Activated T-cell treated with anti-CD3 and anti-CD28 coated beads, Interleukin-2, amount 50 U/mL, for 72 hours (primary cell): ENCODE data around the gene CST11. TPM values are rescaled to one million over a fixed set of nuclear protein-coding genes. Genes with fewer than 3 reads are reported as not detected.

ENCODE experiments used
- ATAC-seq, 2 donors: fragments of 150-1000 bp; cut with Tn5 transposase; replicated peaks in 1 of 2; 2 replicates each; pipeline ENCODE4 v1.10.0; 2021; ENCODE audit warnings: moderate library complexity in 2 of 2, mild to moderate bottlenecking in 1 of 2
- DNase-seq, 2 donors: peaks; one replicate each; pipeline ENCODE4 v3.0.0; 2021 to 2022; ENCODE audit warnings: mixed read lengths in 1 of 2
- H3K27ac Mint-ChIP-seq: one replicate; pipeline ENCODE4 v1.8.0; 2022; ENCODE audit warnings: mild to moderate bottlenecking, moderate library complexity, mixed read lengths
- H3K27me3 Mint-ChIP-seq: one replicate; pipeline ENCODE4 v1.8.0; 2022; ENCODE audit warnings: low read depth, mixed read lengths
- H3K36me3 Mint-ChIP-seq, 2 donors: one replicate each; pipeline ENCODE4 v1.8.0; 2022; ENCODE audit warnings: mixed read lengths in 2 of 2, mild to moderate bottlenecking in 1 of 2; ENCODE audit not compliant: insufficient read depth in 2 of 2
- H3K4me1 Mint-ChIP-seq: one replicate; pipeline ENCODE4 v1.8.0; 2022; ENCODE audit warnings: low read depth, mixed read lengths
- H3K4me3 Mint-ChIP-seq, 2 donors: one replicate each; pipeline ENCODE4 v1.8.0; 2022; ENCODE audit warnings: mild to moderate bottlenecking in 2 of 2, mixed read lengths in 2 of 2, moderate library complexity in 2 of 2
- H3K9me3 Mint-ChIP-seq, 2 donors: one replicate each; pipeline ENCODE4 v1.8.0; 2022; ENCODE audit warnings: mixed read lengths in 2 of 2
- total RNA-seq, 2 donors: library from RNA; stranded (reverse); gene quantifications; one replicate each; pipeline ENCODE4 v1.2.3, GENCODE V29; 2022

CST11 gene
- total RNA-seq, 2 donors from 2014 or later, result not detected

GRCh38 chr20:23434521-23435313 lies 18.0 kb downstream of the CST11 start:
- no peaks in the 10 kb centered on the region for H3K9me3 Mint-ChIP-seq
- no peaks in the 10 kb centered on the region for H3K4me1 Mint-ChIP-seq
- ATAC-seq, result no peak
- no peak for DNase-seq
- no peak overlapping the region for H3K4me3 Mint-ChIP-seq
- H3K36me3 Mint-ChIP-seq, result no peaks in the 10 kb centered on the region
- no peak overlapping the region for H3K27ac Mint-ChIP-seq
- peaks cover 4% of the 10 kb centered on the region for H3K27me3 Mint-ChIP-seq

- ATAC-seq (no peak), DNase-seq (no peak)
- Mint-ChIP-seq H3K4me1 (no peaks in the 10 kb centered on the region), H3K4me3 (no peak overlapping the region), H3K27ac (no peak overlapping the region), H3K9me3 (no peaks in the 10 kb centered on the region), H3K27me3 (peaks cover 4% of the 10 kb centered on the region), H3K36me3 (no peaks in the 10 kb centered on the region)
Observed at GRCh38 chr20:23433628-23434027, 19.0 kb downstream of the CST11 start.

GRCh38 chr20:23425129-23425528 lies 27.5 kb downstream of the CST11 start:
- no peak overlapping the region for H3K4me3 Mint-ChIP-seq
- ATAC-seq, result no peak
- no peak for DNase-seq
- no peaks in the 10 kb centered on the region for H3K27me3 Mint-ChIP-seq
- no peaks in the 10 kb centered on the region for H3K36me3 Mint-ChIP-seq
- no peak overlapping the region for H3K27ac Mint-ChIP-seq
- peaks cover 7% of the 10 kb centered on the region for H3K4me1 Mint-ChIP-seq
- no peaks in the 10 kb centered on the region for H3K9me3 Mint-ChIP-seq

GRCh38 chr20:23420943-23421931 lies 31.4 kb downstream of the CST11 start, which contains the start of gene NAPB:
Gene NAPB, minus strand, starts transcription at chr20:23421488. Its CDS starts 86 bp downstream, at chr20:23421402.
- Mint-ChIP-seq H3K4me3 (peak within 1 kb of the TSS; percentile 89 to 99), H3K27me3 (no peaks in the 10 kb centered on the region), H3K27ac (peak within 1 kb of the TSS; percentile 33), H3K4me1 (peaks cover 41% of the 10 kb centered on the region), H3K9me3 (no peaks in the 10 kb centered on the region), H3K36me3 (peaks cover 0 to 3% of the 10 kb centered on the region in 2 donors)
- ATAC-seq, result peak; percentile 98
- DNase-seq, result peak; percentile 94 to 95

- peak overlapping the region; percentile 98 for H3K27ac Mint-ChIP-seq
- H3K4me1 Mint-ChIP-seq, result peaks cover 49% of the 10 kb centered on the region
- H3K9me3 Mint-ChIP-seq, result no peaks in the 10 kb centered on the region
- ATAC-seq (peak; percentile 28 to 50), DNase-seq (peak; percentile 55 to 58)
- H3K36me3 Mint-ChIP-seq, result peaks cover 0 to 3% of the 10 kb centered on the region in 2 donors
- no peaks in the 10 kb centered on the region for H3K27me3 Mint-ChIP-seq
- H3K4me3 Mint-ChIP-seq, result peak overlapping the region; percentile 89 to 99
Observed at GRCh38 chr20:23419995-23420901, 32.4 kb downstream of the CST11 start.

GRCh38 chr20:23419657-23419994 lies 33.0 kb downstream of the CST11 start:
- H3K4me1 Mint-ChIP-seq, result peaks cover 49% of the 10 kb centered on the region
- H3K9me3 Mint-ChIP-seq, result no peaks in the 10 kb centered on the region
- DNase-seq (no peak), ATAC-seq (no peak)
- H3K27me3 Mint-ChIP-seq, result no peaks in the 10 kb centered on the region
- H3K27ac Mint-ChIP-seq, result peak overlapping the region; percentile 98
- H3K4me3 Mint-ChIP-seq, result peak overlapping the region; percentile 89 to 99
- peaks cover 0 to 3% of the 10 kb centered on the region in 2 donors for H3K36me3 Mint-ChIP-seq

- H3K4me1 Mint-ChIP-seq, result peaks cover 57% of the 10 kb centered on the region
Observed at GRCh38 chr20:23417861-23418260, 34.8 kb downstream of the CST11 start.

GRCh38 chr20:23415959-23416583 lies 36.6 kb downstream of the CST11 start:
- Mint-ChIP-seq H3K4me3 (no peak overlapping the region), H3K9me3 (no peaks in the 10 kb centered on the region), H3K4me1 (peaks cover 58% of the 10 kb centered on the region), H3K36me3 (peaks cover 0 to 4% of the 10 kb centered on the region in 2 donors), H3K27ac (no peak overlapping the region), H3K27me3 (no peaks in the 10 kb centered on the region)
- DNase-seq, result no peak
- no peak for ATAC-seq

More at GRCh38 chr20:23417861-23418260, 34.8 kb downstream of the CST11 start:
- DNase-seq (no peak), ATAC-seq (no peak)
- no peaks in the 10 kb centered on the region for H3K27me3 Mint-ChIP-seq
- H3K36me3 Mint-ChIP-seq, result peaks cover 0 to 3% of the 10 kb centered on the region in 2 donors
- H3K9me3 Mint-ChIP-seq, result no peaks in the 10 kb centered on the region
- no peak overlapping the region for H3K4me3 Mint-ChIP-seq
- H3K27ac Mint-ChIP-seq, result no peak overlapping the region

- H3K4me3 Mint-ChIP-seq, result no peak overlapping the region
- H3K36me3 Mint-ChIP-seq, result peaks cover 0 to 4% of the 10 kb centered on the region in 2 donors
- no peak overlapping the region for H3K27ac Mint-ChIP-seq
- ATAC-seq, result no peak
- peaks cover 58% of the 10 kb centered on the region for H3K4me1 Mint-ChIP-seq
- DNase-seq, result no peak
- H3K27me3 Mint-ChIP-seq, result no peaks in the 10 kb centered on the region
- no peaks in the 10 kb centered on the region for H3K9me3 Mint-ChIP-seq
Observed at GRCh38 chr20:23415555-23415954, 37.1 kb downstream of the CST11 start.

- H3K27ac Mint-ChIP-seq, result no peak overlapping the region
- peaks cover 0 to 1% of the 10 kb centered on the region in 2 donors for H3K36me3 Mint-ChIP-seq
- no peak overlapping the region for H3K4me3 Mint-ChIP-seq
- H3K27me3 Mint-ChIP-seq, result no peaks in the 10 kb centered on the region
- no peak for ATAC-seq
- no peak for DNase-seq
- peaks cover 52% of the 10 kb centered on the region for H3K4me1 Mint-ChIP-seq
- H3K9me3 Mint-ChIP-seq, result no peaks in the 10 kb centered on the region
Observed at GRCh38 chr20:23414526-23415188, 38.0 kb downstream of the CST11 start.

GRCh38 chr20:23413862-23414422 lies 38.7 kb downstream of the CST11 start:
- no peak overlapping the region for H3K27ac Mint-ChIP-seq
- ATAC-seq (no peak), DNase-seq (no peak)
- peaks cover 0 to 1% of the 10 kb centered on the region in 2 donors for H3K36me3 Mint-ChIP-seq
- no peak overlapping the region for H3K4me3 Mint-ChIP-seq
- peaks cover 47% of the 10 kb centered on the region for H3K4me1 Mint-ChIP-seq
- no peaks in the 10 kb centered on the region for H3K9me3 Mint-ChIP-seq
- no peaks in the 10 kb centered on the region for H3K27me3 Mint-ChIP-seq
